K562 (cell line): ENCODE data around the gene TMEM95. TPM values are rescaled to one million over a fixed set of nuclear protein-coding genes. Genes with fewer than 3 reads are reported as not detected.

ENCODE experiments used
- ELK3 ChIP-seq: fragments of 450-650 bp; formaldehyde crosslinking; IDR thresholded peaks from 2 replicates; pipeline ENCODE4 v1.4.0; 2020; ENCODE audit warnings: mild to moderate bottlenecking
- EWSR1 ChIP-seq: fragments of 450-650 bp; IDR thresholded peaks from 2 replicates; pipeline ENCODE4 v1.6.1; 2018; ENCODE audit warnings: borderline replicate concordance, mild to moderate bottlenecking, low read depth, moderate library complexity; ENCODE audit not compliant: partially characterized antibody
- HMG20A ChIP-seq: fragments of 450-650 bp; formaldehyde crosslinking; conservative IDR thresholded peaks from 2 replicates; pipeline ENCODE4 v1.4.0; 2020; ENCODE audit warnings: mild to moderate bottlenecking, mixed read lengths
- MBD2 ChIP-seq: sonication (generic); IDR thresholded peaks from 2 replicates; pipeline ENCODE4 v1.6.1; 2016; ENCODE audit warnings: low read depth, borderline replicate concordance
- MYC ChIP-seq, 2 experiments: fragments of 250-450 bp in 1 of 2; sonication (Bioruptor Pico) in 1 of 2; IDR thresholded peaks; 2 replicates each; pipeline versions ENCODE4 v1.5.1 to v1.6.1; 2012 to 2021; ENCODE audit warnings: low read depth in 2 of 2, borderline replicate concordance in 1 of 2, improper control_type of control experiment in 1 of 2, low read length in 1 of 2, mild to moderate bottlenecking in 1 of 2, moderate library complexity in 1 of 2
- REST ChIP-seq, 2 experiments: fragments of 450-650 bp; formaldehyde crosslinking in 1 of 2; IDR thresholded peaks; 2 replicates each; pipeline versions ENCODE4 v1.4.0 to v1.6.1; 2014 to 2020; ENCODE audit warnings: mild to moderate bottlenecking in 2 of 2, borderline replicate concordance in 1 of 2, low read depth in 1 of 2
- SMAD3 ChIP-seq: fragments of 450-650 bp; formaldehyde crosslinking; conservative IDR thresholded peaks from 2 replicates; pipeline ENCODE4 v1.4.0; 2020; ENCODE audit warnings: mild to moderate bottlenecking
- UBTF ChIP-seq, 2 experiments: IDR thresholded peaks; 2 replicates each; pipeline ENCODE4 v1.6.1; 2012; ENCODE audit warnings: improper control_type of control experiment in 2 of 2, low read depth in 2 of 2, low read length in 2 of 2, borderline replicate concordance in 1 of 2
- ZKSCAN1 ChIP-seq: fragments of 150-350 bp; IDR thresholded peaks from 2 replicates; pipeline ENCODE4 v1.6.1; 2016; ENCODE audit warnings: low read depth, low read length
- ZNF197 ChIP-seq: fragments of 200-800 bp; sonication (Bioruptor generic); IDR thresholded peaks from 2 replicates; pipeline ENCODE4 v1.6.1; 2016; ENCODE audit warnings: low read depth, missing genetic modification characterization, missing compliant biosample characterization
- ZNF551 ChIP-seq: fragments of 250-450 bp; sonication (Bioruptor Pico); IDR thresholded peaks from 2 replicates; pipeline ENCODE4 v1.5.0; 2021; ENCODE audit warnings: mild to moderate bottlenecking, moderate library complexity
- ZNF561 ChIP-seq: fragments of 450-650 bp; formaldehyde crosslinking; conservative IDR thresholded peaks from 2 replicates; pipeline ENCODE4 v1.4.0; 2020; ENCODE audit warnings: mild to moderate bottlenecking, moderate library complexity
- ZNF764 ChIP-seq: fragments of 250-450 bp; sonication (Bioruptor Pico); IDR thresholded peaks from 2 replicates; pipeline ENCODE4 v1.4.0; 2020; ENCODE audit warnings: low read depth, mild to moderate bottlenecking, moderate library complexity
- ZNF785 ChIP-seq: fragments of 250-450 bp; sonication (Bioruptor Pico); IDR thresholded peaks from 2 replicates; pipeline ENCODE4 v1.4.0; 2020; ENCODE audit warnings: mild to moderate bottlenecking
- polyA plus RNA-seq, 8 experiments: library from polyadenylated mRNA; depleted of rRNA in 4 of 8; stranded (reverse) in 5 of 8; unstranded in 3 of 8; fragments of >200 nt; fragmentation: Nextera tagmentation in 2 of 8; fragmentation: Illumina TruSeq in 1 of 8; extraction: Ambion mirVana in 2 of 8; extraction: Trizol in 1 of 8; gene quantifications; 2 replicates each; pipeline versions ENCODE4 v1.2.1 to v1.2.3, GENCODE V29; 2011 to 2014; ENCODE audit warnings: inconsistent platforms in 1 of 8, missing spikeins in 1 of 8
- total RNA-seq, 7 experiments: library from RNA; depleted of rRNA in 6 of 7; stranded (reverse); fragments of >200 nt in 6 of 7; fragmentation: Illumina TruSeq in 2 of 7; extraction: Trizol in 2 of 7; gene quantifications; 2 replicates each; pipeline versions ENCODE4 v1.2.1 to v1.2.3, GENCODE V29; 2011 to 2021; ENCODE audit warnings: low replicate concordance in 1 of 7

TMEM95 gene
- total and polyA plus RNA-seq, 9 of the 15 experiments (the other 6 are each of a cell fraction or from before 2014, with no cell fraction given), result not detected

- TF ChIP-seq UBTF (IDR thresholded peaks at IDR 0.05; ENCODE audit: borderline replicate concordance in 1 of 2, low read depth in 2 of 2, low read length in 2 of 2) (no peak), ZNF197 (CRISPR knock-in tag) (no peak), ZNF561 (no peak), SMAD3 (CRISPR knock-in tag) (no peak), MYC (IDR thresholded peaks at IDR 0.05; ENCODE audit: low read depth, low read length) (no peak), MYC (CRISPR knock-in tag; IDR thresholded peaks at IDR 0.05; ENCODE audit: borderline replicate concordance, low read depth) (no peak), MBD2 (no peak), ELK3 (CRISPR knock-in tag) (no peak), ZNF764 (no peak), ZNF785 (CRISPR knock-in tag) (no peak), ZNF551 (CRISPR knock-in tag) (no peak), ZKSCAN1 (no peak), HMG20A (no peak), EWSR1 (no peak), REST (IDR thresholded peaks at IDR 0.05; ENCODE audit: borderline replicate concordance) (no peak), REST (CRISPR knock-in tag; IDR thresholded peaks at IDR 0.05; ENCODE audit: low read depth) (no peak)
Measured at GRCh38 chr17:7379134-7379533, 24.2 kb downstream of the TMEM95 start (continued).
